Activated CD8-positive, alpha-beta T cell treated with anti-CD3 and anti-CD28 coated beads for 36 hours (primary cell): ENCODE data around the gene TMEM45B. TPM values are rescaled to one million over a fixed set of nuclear protein-coding genes. Genes with fewer than 3 reads are reported as not detected.

Source experiments
- ATAC-seq: fragments of 200-7000 bp; cut with Tn5 transposase; one replicate; pipeline ENCODE4 v1.10.0; 2021; ENCODE audit warnings: mild to moderate bottlenecking, moderate library complexity
- CTCF ChIA-PET: fragments of 350-600 bp; sonication (Branson Sonifier 250); formaldehyde crosslinking; loops from one replicate; lab custom pipeline; 2021; ENCODE audit warnings: antibody characterized with exemption; lab: Charles Lee
- POLR2A ChIA-PET: fragments of 350-600 bp; sonication (Branson Sonifier 250); formaldehyde crosslinking; loops from one replicate; lab custom pipeline; 2021; ENCODE audit warnings: antibody characterized with exemption; lab: Charles Lee
- DNase-seq: peaks from one replicate; pipeline ENCODE4 v3.0.0-alpha.2; 2020
- H3K27ac Mint-ChIP-seq: one replicate; pipeline ENCODE4 v1.8.0; 2021; ENCODE audit warnings: mild to moderate bottlenecking, mixed read lengths
- H3K27me3 Mint-ChIP-seq: one replicate; pipeline ENCODE4 v1.8.0; 2021; ENCODE audit warnings: mixed read lengths
- H3K36me3 Mint-ChIP-seq: one replicate; pipeline ENCODE4 v1.8.0; 2021; ENCODE audit warnings: low read depth, mixed read lengths
- H3K4me1 Mint-ChIP-seq: one replicate; pipeline ENCODE4 v1.8.0; 2021; ENCODE audit warnings: low read depth, mixed read lengths
- H3K4me3 Mint-ChIP-seq: one replicate; pipeline ENCODE4 v1.8.0; 2021; ENCODE audit warnings: mild to moderate bottlenecking, moderate library complexity, mixed read lengths
- H3K9me3 Mint-ChIP-seq: one replicate; pipeline ENCODE4 v1.8.0; 2021; ENCODE audit warnings: mixed read lengths
- intact Hi-C: fragments of 100-400 bp; cut with micrococcal nuclease; formaldehyde crosslinking; loops from one replicate; pipeline ENCODE4 v1.10.0; 2022
- total RNA-seq, 2 experiments: library from RNA; stranded (reverse); gene quantifications; one replicate each; pipeline ENCODE4 v1.2.3, GENCODE V29; 2021
- TF ChIP-seq, protein P1 (sequence below): fragments of 200-600 bp; IDR thresholded peaks from one replicate; pipeline ENCODE4 v1.8.0; 2022; ENCODE audit warnings: antibody characterized with exemption, mild to moderate bottlenecking

TMEM45B gene
- total RNA-seq, 2 experiments from 2014 or later = 0.47 to 0.49 TPM

DNA sequence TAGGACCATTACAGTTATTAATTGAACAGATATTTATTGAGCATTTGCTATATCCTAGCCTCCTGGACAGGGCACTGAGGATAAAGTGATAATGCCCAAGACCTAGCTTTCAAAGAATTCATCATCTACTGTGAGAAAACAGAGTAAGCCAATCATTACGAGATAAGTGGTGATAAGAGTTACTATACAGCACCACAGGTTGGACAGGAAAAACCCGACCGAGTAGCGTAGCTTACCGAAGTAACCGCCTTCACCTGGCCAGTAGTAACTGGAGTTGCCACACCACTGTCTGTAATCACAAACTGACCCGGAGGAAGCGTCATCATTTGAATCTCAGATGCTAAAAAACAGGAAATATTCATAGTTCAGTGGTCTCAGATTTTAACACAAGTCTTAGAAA lies 89.8 kb downstream of the TMEM45B start:
- Mint-ChIP-seq H3K27me3 (no peaks in the 10 kb centered on the region), H3K4me1 (no peaks in the 10 kb centered on the region), H3K4me3 (no peak overlapping the region), H3K36me3 (peaks cover 23% of the 10 kb centered on the region), H3K27ac (no peak overlapping the region), H3K9me3 (no peaks in the 10 kb centered on the region)
- POLR2A ChIA-PET = no interaction called here
- TF ChIP-seq, protein P1, sequence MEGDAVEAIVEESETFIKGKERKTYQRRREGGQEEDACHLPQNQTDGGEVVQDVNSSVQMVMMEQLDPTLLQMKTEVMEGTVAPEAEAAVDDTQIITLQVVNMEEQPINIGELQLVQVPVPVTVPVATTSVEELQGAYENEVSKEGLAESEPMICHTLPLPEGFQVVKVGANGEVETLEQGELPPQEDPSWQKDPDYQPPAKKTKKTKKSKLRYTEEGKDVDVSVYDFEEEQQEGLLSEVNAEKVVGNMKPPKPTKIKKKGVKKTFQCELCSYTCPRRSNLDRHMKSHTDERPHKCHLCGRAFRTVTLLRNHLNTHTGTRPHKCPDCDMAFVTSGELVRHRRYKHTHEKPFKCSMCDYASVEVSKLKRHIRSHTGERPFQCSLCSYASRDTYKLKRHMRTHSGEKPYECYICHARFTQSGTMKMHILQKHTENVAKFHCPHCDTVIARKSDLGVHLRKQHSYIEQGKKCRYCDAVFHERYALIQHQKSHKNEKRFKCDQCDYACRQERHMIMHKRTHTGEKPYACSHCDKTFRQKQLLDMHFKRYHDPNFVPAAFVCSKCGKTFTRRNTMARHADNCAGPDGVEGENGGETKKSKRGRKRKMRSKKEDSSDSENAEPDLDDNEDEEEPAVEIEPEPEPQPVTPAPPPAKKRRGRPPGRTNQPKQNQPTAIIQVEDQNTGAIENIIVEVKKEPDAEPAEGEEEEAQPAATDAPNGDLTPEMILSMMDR = no peak
- intact Hi-C loops = no loop called here
- ATAC-seq (no peak), DNase-seq (no peak)
- CTCF ChIA-PET = no interaction called here

Other genes starting within 250 kb of the TMEM45B start
- gene NFRKB, start 79.7 kb downstream of the TMEM45B start, total RNA-seq = 10 to 100 TPM; 35.2 to 36.6 TPM
- gene PRDM10, start 187.0 kb downstream of the TMEM45B start, total RNA-seq = 10 to 100 TPM; 15.6 to 18.8 TPM